ENCODE results near the gene RS1.

RS1 gene

DNA sequence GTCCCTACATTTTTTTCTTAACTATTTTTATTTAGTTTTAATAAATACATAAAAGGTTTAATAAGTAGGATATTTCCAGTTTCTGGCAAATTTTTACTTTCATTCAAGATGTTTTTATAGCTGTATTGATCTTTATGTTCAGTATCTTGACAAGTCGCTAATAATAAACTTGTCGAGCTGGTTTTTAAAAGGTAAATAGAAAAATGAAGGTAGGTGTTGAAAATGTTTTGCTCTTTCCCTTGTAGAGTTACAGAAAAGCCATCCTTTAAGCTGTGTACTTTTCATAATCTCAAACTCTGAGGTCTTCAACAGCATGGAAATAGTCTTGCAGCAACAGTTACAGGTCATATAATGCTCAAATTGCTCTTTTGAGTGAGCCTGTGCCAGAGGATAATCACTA is 52.6 kb downstream of the RS1 start:
- Histone ChIP-seq H3K27me3 (no peaks in the 10 kb centered on the region), H3K4me1 (no peaks in the 10 kb centered on the region), H3K4me3 (no peak overlapping the region), H3K9me3 (no peaks in the 10 kb centered on the region), H3K27ac (no peak overlapping the region), H3K36me3 (no peaks in the 10 kb centered on the region)
- intact Hi-C loops (cut with DNase I; ENCODE audit: low total_unique reads), result no loop called here
- no peak for DNase-seq
- TF ChIP-seq, protein P1, sequence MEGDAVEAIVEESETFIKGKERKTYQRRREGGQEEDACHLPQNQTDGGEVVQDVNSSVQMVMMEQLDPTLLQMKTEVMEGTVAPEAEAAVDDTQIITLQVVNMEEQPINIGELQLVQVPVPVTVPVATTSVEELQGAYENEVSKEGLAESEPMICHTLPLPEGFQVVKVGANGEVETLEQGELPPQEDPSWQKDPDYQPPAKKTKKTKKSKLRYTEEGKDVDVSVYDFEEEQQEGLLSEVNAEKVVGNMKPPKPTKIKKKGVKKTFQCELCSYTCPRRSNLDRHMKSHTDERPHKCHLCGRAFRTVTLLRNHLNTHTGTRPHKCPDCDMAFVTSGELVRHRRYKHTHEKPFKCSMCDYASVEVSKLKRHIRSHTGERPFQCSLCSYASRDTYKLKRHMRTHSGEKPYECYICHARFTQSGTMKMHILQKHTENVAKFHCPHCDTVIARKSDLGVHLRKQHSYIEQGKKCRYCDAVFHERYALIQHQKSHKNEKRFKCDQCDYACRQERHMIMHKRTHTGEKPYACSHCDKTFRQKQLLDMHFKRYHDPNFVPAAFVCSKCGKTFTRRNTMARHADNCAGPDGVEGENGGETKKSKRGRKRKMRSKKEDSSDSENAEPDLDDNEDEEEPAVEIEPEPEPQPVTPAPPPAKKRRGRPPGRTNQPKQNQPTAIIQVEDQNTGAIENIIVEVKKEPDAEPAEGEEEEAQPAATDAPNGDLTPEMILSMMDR (IDR thresholded peaks at IDR 0.05), result no peak

DNA sequence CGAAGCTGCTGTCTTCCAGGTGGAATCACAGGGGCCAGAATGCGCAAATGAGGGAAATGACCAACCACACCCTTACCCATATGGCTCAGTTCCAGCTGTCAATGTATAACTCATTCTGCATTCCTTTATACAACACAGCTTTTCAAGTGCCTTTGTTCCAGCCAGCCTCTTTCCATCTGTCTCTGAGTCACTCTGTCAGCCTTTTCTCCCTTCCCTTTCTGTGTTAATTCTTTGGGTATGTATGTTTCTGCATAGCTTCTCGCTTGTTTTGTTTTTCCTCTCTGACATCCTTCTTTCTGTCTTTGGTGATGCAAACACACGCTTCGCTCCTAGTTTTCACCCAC is 54.5 kb downstream of the RS1 start:
- Histone ChIP-seq H3K27me3 (no peaks in the 10 kb centered on the region), H3K9me3 (no peaks in the 10 kb centered on the region), H3K36me3 (no peaks in the 10 kb centered on the region), H3K4me1 (no peaks in the 10 kb centered on the region), H3K27ac (no peak overlapping the region), H3K4me3 (no peak overlapping the region)
- TF ChIP-seq, protein P1 (IDR thresholded peaks at IDR 0.05), result no peak
- intact Hi-C loops (cut with DNase I; ENCODE audit: low total_unique reads), result no loop called here
- DNase-seq, result no peak

DNA sequence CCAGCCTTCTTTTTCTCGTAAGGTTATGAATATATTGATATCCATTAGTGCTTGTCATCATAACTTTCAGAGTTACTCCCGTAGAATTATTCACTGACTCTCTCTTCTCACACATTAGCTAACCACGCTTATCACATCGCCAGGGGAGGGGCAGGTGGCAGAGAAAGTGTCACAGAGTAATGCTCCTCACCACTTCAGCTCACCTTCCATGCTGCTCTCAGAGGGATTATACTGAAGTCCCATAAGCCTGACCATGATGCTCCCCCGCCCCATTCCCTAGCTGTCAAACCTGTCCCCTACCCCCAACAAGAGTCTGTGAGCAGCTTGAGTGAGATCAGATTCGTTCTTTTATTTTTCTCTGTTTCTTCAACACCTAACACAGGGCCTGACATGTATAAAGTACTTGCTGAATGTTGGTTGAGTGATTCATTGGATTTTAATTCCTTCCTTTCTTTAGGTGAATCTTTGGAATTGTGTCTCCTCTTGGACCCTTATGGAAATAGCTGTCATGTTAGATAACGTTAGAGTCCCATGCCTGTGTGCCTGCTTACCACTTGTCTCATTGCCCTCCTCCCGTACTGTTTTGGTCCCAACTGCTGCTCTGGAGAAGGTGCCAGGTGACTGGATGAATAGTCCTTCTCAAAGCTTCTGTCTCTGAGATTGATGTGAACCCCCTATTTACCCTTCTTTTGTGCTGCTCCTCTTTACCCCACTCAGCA is 55.1 kb downstream of the RS1 start:
- TF ChIP-seq, protein P1 (IDR thresholded peaks at IDR 0.05), result no peak
- Histone ChIP-seq H3K4me1 (no peaks in the 10 kb centered on the region), H3K4me3 (no peak overlapping the region), H3K36me3 (no peaks in the 10 kb centered on the region), H3K9me3 (no peaks in the 10 kb centered on the region), H3K27ac (no peak overlapping the region), H3K27me3 (no peaks in the 10 kb centered on the region)
- no peak for DNase-seq
- intact Hi-C loops (cut with DNase I; ENCODE audit: low total_unique reads), result no loop called here

DNA sequence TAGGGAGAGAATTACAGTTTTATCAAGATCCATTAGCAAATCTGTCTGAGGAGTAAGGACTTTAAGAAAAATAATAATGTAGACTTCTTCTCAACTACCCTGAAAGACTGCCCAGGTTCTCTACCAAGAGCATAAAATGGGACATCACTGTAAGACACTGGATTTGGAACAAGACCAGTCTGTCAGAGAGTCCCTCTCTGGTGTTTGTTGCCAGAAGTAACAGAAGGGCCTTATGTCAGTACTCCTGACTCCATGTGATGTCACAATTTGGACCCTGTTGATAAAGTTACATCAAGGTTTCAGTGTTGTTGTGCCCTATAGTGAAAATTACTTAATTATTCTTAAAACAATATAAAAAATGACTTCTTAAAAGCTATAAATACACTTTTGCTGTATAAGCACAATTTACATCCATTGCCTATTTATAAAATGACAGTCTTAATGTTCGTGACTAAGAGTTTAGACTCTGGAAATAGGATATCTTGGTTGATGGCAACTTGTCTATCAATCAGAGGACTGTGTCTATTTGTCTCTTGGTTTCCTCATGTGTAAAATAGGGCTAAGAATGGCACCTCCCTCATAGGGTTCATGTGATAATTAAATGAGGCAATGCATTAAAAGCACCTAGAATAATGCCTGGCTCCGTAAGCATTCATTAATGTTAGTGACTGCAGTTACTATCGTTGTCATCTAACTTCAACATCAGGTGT is 57.8 kb downstream of the RS1 start:
- no peaks in the 10 kb centered on the region for H3K9me3 ChIP-seq
- H3K27me3 ChIP-seq, result no peaks in the 10 kb centered on the region
- intact Hi-C loops (cut with DNase I; ENCODE audit: low total_unique reads), result no loop called here
- H3K4me3 ChIP-seq, result no peak overlapping the region
- no peaks in the 10 kb centered on the region for H3K4me1 ChIP-seq
- TF ChIP-seq, protein P1 (IDR thresholded peaks at IDR 0.05), result no peak
- H3K27ac ChIP-seq, result no peak overlapping the region
- DNase-seq, result no peak
- peaks cover 5 to 17% (median 13%) of the 10 kb centered on the region in 3 donors for H3K36me3 ChIP-seq

DNA sequence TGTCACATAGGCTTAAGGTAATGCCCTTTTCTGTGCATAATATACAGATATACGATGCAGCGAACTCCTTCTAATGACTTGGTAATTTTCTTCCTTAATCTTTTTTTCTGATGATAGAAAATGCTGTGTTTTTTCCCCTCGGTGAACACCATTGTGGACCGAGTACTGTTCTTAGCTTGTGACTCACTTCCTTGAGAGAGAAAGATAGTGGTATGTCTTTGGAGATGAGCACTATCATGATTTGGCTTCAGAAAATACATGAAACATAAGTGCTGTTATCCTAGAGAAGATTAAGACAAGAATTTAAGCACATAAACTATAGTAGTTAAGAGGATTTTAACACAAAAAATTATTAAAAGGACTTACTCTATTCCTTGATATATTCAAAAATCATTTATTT is 63.9 kb downstream of the RS1 start:
- Histone ChIP-seq H3K36me3 (peaks cover 6 to 31% (median 23%) of the 10 kb centered on the region in 3 donors), H3K27ac (no peak overlapping the region), H3K27me3 (no peaks in the 10 kb centered on the region), H3K9me3 (no peaks in the 10 kb centered on the region), H3K4me1 (no peaks in the 10 kb centered on the region), H3K4me3 (no peak overlapping the region)
- TF ChIP-seq, protein P1 (IDR thresholded peaks at IDR 0.05), result no peak
- intact Hi-C loops (cut with DNase I; ENCODE audit: low total_unique reads), result no loop called here
- no peak for DNase-seq

All from tibial artery (tissue), 4 donors.